SK-N-SH treated with all-trans-retinoic acid at 6 μM for 48 hours (cell line): Measurements from ENCODE around the gene TSC2.

Source experiments
- ATAC-seq: fragments of 200-7000 bp; cut with Tn5 transposase; 3 replicates; pipeline ENCODE4 v1.9.1; 2020; ENCODE audit warnings: mild to moderate bottlenecking, moderate library complexity
- ARNTL ChIP-seq: fragments of 450-650 bp; formaldehyde crosslinking; IDR thresholded peaks from 2 replicates; pipeline ENCODE4 v1.5.0; 2020; ENCODE audit warnings: low read depth, mild to moderate bottlenecking, moderate library complexity, borderline replicate concordance
- BACH2 ChIP-seq: fragments of 250-450 bp; sonication (Bioruptor Pico); IDR thresholded peaks from 2 replicates; pipeline ENCODE4 v1.9.0; 2021; ENCODE audit warnings: mild to moderate bottlenecking, borderline replicate concordance
- CREB5 ChIP-seq: fragments of 250-450 bp; sonication (Bioruptor Pico); IDR thresholded peaks from 2 replicates; pipeline ENCODE4 v1.5.1; 2020; ENCODE audit warnings: low read depth, mild to moderate bottlenecking, moderate library complexity
- CSRNP3 ChIP-seq: fragments of 250-450 bp; sonication (Bioruptor Pico); IDR thresholded peaks from 2 replicates; pipeline ENCODE4 v1.5.1; 2021; ENCODE audit warnings: mild to moderate bottlenecking, moderate library complexity
- ESRRG ChIP-seq: fragments of 250-450 bp; sonication (Bioruptor Pico); IDR thresholded peaks from 2 replicates; pipeline ENCODE4 v1.6.1; 2021; ENCODE audit warnings: mild to moderate bottlenecking
- GLIS3 ChIP-seq: fragments of 250-450 bp; sonication (Bioruptor Pico); IDR thresholded peaks from 2 replicates; pipeline ENCODE4 v1.5.0; 2020; ENCODE audit warnings: mild to moderate bottlenecking, moderate library complexity
- ISL1 ChIP-seq: fragments of 250-450 bp; sonication (Bioruptor Pico); IDR thresholded peaks from 2 replicates; pipeline ENCODE4 v2.1.2; 2022; ENCODE audit warnings: mild to moderate bottlenecking, moderate library complexity
- OSR1 ChIP-seq: fragments of 250-450 bp; sonication (Bioruptor Pico); IDR thresholded peaks from 2 replicates; pipeline ENCODE4 v1.8.0; 2022; ENCODE audit warnings: moderate library complexity, mild to moderate bottlenecking, inconsistent platforms
- PATZ1 ChIP-seq: fragments of 250-450 bp; sonication (Bioruptor Pico); IDR thresholded peaks from 2 replicates; pipeline ENCODE4 v1.8.0; 2020; ENCODE audit warnings: mild to moderate bottlenecking, moderate library complexity, borderline replicate concordance
- RARB ChIP-seq: fragments of 250-450 bp; sonication (Bioruptor Pico); IDR thresholded peaks from 2 replicates; pipeline ENCODE4 v1.8.0; 2021; ENCODE audit warnings: mild to moderate bottlenecking, moderate library complexity
- SNAI2 ChIP-seq: fragments of 250-450 bp; sonication (Bioruptor Pico); IDR thresholded peaks from 2 replicates; pipeline ENCODE4 v1.5.0; 2020; ENCODE audit warnings: mild to moderate bottlenecking, moderate library complexity
- TCF4 ChIP-seq: fragments of 250-450 bp; sonication (Bioruptor Pico); IDR thresholded peaks from 2 replicates; pipeline ENCODE4 v1.8.0; 2021; ENCODE audit warnings: mild to moderate bottlenecking, moderate library complexity, borderline replicate concordance
- TSHZ2 ChIP-seq: fragments of 250-450 bp; sonication (Bioruptor Pico); IDR thresholded peaks from 2 replicates; pipeline ENCODE4 v1.5.0; 2020; ENCODE audit warnings: mild to moderate bottlenecking, moderate library complexity
- ZC3H10 ChIP-seq: fragments of 250-450 bp; sonication (Bioruptor Pico); IDR thresholded peaks from 2 replicates; pipeline ENCODE4 v1.5.1; 2021; ENCODE audit warnings: mild to moderate bottlenecking, moderate library complexity
- ZFP3 ChIP-seq: fragments of 250-450 bp; sonication (Bioruptor Pico); IDR thresholded peaks from 2 replicates; pipeline ENCODE4 v1.5.0; 2020; ENCODE audit warnings: mild to moderate bottlenecking, moderate library complexity
- ZNF565 ChIP-seq: fragments of 450-650 bp; formaldehyde crosslinking; conservative IDR thresholded peaks from 2 replicates; pipeline ENCODE4 v1.5.0; 2020; ENCODE audit warnings: low read depth, mild to moderate bottlenecking, moderate library complexity
- ZNF70 ChIP-seq: fragments of 450-650 bp; formaldehyde crosslinking; IDR thresholded peaks from 2 replicates; pipeline ENCODE4 v1.5.0; 2020; ENCODE audit warnings: mild to moderate bottlenecking, moderate library complexity
- ZNF8 ChIP-seq: fragments of 450-650 bp; formaldehyde crosslinking; IDR thresholded peaks from 2 replicates; pipeline ENCODE4 v1.5.0; 2020; ENCODE audit warnings: mild to moderate bottlenecking, moderate library complexity

Gene TSC2

GRCh38 chr16:2034696-2035430 is 12.9 kb upstream of the TSC2 start (continued):
- TF ChIP-seq CSRNP3 = no peak

GRCh38 chr16:2035431-2036199 is 12.2 kb upstream of the TSC2 start:
- ATAC-seq = peak; percentile 36
- TF ChIP-seq OSR1 (no peak), ZNF70 (CRISPR knock-in tag) (no peak), RARB (CRISPR knock-in tag) (no peak), ISL1 (CRISPR knock-in tag) (no peak), ZNF8 (CRISPR knock-in tag) (no peak), TCF4 (CRISPR knock-in tag) (no peak), ESRRG (CRISPR knock-in tag) (no peak), TSHZ2 (no peak), SNAI2 (CRISPR knock-in tag) (no peak), ZC3H10 (CRISPR knock-in tag) (no peak), BACH2 (CRISPR knock-in tag) (no peak)

GRCh38 chr16:2036200-2036966 is 11.4 kb upstream of the TSC2 start:
- ATAC-seq = no peak
- no peak for TF ChIP-seq ZNF565 (CRISPR knock-in tag)
- TF ChIP-seq PATZ1 (CRISPR knock-in tag) = no peak
- TF ChIP-seq BACH2 (CRISPR knock-in tag) = no peak
- no peak for TF ChIP-seq ZNF8 (CRISPR knock-in tag)
- TF ChIP-seq CREB5 (CRISPR knock-in tag) = no peak
- TF ChIP-seq ARNTL = no peak
- no peak for TF ChIP-seq ZFP3 (CRISPR knock-in tag)
- no peak for TF ChIP-seq RARB (CRISPR knock-in tag)
- TF ChIP-seq GLIS3 (CRISPR knock-in tag) = no peak
- TF ChIP-seq TSHZ2 = no peak
